Stimulated activated CD4-positive, alpha-beta T cell treated with anti-CD3 and anti-CD28 coated beads, Interleukin-4, amount 100 ng/mL, for 1 hour (primary cell): ENCODE data around the gene MBD2.
"Not testable (repeated sequence)": the region's sequence is repeated elsewhere in the genome, so short reads cannot be mapped to it uniquely, and the experiment has no call there.

Source experiments
- DNase-seq: peaks from one replicate; pipeline ENCODE4 v3.0.0-alpha.2; 2020

The MBD2 gene

DNA sequence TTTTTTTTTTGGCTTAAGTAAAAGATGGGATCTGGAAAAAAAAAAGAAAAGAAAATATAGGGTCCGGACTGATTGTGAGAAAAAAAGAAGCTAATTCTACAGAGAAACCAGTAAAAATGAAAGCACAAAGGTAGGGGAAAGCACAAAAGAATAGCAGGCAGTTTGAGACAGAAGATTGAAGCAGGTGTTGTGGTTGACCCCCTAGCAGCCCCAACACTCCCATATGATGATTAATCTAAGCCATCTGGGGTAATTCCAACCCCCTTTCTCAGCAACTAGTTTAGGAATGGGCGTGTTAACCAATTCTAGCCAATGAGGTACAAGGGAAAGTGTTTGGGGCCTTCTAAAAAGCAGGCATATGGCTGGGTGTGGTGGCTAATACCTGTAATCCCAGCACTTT lies 77.0 kb downstream of the MBD2 start:
- no peak for DNase-seq

DNA sequence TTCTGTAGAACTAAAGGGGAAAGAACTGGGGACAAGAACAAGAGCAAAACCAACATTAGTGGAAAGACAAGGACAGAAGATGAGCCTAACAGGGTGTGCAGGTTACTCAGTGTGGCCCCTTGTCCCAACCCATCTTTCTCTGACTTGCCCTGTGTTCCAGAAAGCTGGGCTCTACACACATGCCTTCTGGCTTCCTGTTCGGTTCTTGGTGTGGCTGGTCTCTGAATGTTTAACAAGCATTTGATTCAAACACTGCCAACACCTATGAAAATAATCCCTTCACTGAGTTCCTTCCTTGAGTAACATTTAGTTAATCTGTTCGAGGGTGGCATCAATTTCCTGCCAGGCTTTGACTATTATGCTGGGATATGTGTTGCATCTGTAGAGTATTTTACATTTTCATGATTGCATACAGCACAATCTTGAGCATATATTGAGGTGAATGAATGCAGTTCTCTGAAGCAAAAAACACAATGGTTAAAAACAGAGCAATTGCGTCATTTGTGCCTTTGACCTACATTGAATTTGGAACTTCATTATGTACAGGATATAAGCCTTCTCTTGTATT lies 83.3 kb downstream of the MBD2 start:
- no peak for DNase-seq

DNA sequence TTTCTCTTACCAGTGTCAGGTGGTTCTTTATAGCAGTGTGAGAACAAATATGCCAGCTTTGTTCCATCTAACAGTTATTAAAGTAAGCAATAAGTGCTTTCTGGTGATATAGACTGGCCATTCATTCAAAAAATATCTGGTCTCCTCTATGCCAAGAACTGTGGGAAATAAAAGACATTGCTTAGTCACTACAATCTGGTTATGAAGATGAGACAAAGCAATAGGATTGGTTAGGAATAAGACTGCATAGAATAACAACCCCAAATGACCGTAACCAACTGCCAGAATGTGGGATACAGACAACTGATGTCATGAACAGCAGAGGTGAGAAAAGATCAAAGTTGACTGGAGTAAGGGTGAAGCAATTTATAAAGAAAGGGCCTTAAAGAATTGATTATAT lies 83.8 kb downstream of the MBD2 start:
- DNase-seq, result no peak

DNA sequence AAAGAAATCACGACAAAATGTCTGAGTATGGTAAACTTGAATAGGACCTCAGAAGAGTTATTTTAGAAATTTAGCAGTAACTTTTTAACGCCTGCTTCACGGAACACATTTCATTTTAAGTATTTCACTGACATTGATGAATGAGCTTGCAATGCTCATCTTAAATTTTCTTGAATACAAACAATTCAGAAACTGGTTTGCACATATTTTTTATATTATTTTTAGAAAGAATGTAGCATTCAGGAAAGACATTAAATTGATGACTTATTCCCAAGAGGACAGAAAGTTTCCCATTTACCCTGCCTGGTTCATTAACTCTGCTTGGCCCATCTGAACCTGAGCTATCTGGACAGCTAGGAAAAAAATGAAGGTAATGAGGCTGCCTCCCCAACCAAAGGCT lies 89.3 kb downstream of the MBD2 start:
- no peak for DNase-seq

DNA sequence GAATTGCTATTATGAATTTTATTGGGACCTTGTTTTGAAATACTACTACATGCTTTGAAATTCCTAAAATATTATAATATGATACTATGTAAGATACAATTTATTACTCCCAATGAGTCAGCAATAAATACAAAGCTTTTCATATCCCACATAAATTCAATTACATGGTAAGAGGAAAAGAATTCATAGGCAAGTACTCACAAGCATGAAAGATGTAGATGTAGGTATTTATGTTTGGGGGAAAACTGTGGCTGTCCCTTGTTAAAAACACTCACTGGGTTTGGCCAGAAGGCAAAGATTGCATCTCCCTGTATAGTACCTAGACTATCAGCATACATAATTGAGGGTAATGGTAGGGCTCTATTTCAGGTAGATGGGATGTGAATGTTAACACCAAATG lies 90.4 kb downstream of the MBD2 start:
- no peak for DNase-seq

DNA sequence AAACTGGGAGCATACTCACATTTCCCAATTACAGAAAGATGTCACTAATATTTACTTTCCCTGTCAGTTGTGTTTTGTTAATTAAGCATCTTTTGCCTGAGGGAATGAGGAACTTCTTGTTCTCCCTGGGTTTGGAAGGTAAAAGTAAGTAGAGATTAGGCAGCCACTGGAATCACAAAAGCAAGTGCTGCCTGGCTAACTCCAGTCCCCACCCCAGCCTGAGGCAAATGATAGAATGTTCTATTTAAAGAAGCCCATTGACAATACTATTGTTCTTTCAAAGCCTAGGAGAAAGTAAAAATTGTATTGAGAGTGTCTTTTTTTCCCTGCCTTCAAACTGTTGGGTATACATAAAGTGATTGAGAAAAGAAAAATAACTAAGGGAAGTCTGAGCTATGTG lies 93.8 kb downstream of the MBD2 start:
- no peak for DNase-seq

DNA sequence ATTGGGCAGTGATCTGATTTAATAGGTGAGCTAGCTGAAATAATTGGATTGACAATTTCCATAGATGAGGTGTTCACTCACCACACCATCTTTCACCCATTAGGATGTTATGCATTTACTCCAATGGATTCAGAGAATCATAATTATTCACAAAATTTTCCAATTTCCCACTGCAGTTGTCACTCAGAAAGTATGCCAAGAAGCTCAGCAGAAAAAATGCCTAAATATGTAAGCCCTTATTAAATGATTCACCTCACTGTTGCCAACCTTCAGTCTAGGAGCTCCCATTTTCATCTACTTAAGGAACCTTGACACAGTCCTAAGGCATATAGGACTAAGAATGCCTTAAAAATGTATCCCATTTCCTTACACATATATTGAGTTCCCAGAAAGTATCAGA lies 94.3 kb downstream of the MBD2 start:
- DNase-seq, result no peak

DNA sequence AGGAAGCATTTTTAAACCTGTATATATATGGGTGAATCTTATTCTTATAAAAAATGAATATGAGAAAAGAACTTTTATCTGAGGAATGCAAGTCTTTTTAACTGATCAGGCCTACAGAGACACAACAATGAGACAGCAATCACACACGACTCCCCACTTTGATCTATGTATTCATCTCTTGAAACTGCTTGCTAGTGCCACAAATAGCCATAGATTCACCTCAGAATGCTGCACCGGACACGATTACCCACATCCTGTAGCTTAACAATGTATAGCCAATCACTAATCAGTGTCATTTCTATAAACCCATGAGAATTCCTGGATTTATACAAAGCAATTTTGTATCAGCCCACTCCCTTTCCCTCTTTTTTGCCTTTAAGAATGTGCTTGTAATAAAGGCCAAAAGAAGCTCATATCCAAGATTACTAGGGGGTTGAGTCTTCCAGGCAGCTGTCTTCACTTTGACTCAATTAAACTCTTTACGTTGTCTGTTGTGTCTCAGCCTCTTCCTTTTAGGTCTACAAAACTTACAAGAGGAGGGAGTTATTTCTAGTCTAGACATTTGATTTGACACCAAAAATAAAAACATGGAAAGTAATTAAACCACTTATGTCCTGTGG lies 94.9 kb downstream of the MBD2 start:
- no peak for DNase-seq

DNA sequence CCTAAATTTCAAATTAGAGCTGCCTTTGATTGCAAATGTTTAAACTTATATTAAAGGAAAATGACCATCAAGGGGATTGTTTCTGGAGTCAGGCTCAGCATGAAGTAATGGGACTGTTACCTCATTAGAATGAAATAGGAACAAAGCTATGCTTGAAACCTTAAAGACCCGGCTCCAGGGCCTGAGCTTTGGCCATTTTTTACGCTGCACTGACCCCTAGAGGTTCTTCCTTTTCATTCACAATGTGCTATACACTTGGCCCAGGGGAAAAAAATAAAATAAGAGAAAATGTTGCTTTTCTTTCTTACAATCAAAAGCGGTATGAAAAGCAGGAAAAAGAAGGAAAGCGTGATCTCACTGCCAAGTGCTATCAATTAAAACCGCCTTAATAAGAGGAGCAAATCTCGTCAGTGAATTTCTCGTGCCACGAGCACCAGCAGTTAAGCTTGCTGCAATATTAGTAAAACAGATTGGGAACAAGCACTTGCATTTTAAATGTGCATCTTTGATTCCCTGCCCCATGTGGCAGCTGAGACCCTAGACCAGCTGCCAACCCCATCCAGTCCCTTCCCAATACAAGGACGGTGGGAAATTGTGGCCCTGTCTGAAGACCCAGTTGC lies 96.6 kb downstream of the MBD2 start:
- DNase-seq, result no peak

DNA sequence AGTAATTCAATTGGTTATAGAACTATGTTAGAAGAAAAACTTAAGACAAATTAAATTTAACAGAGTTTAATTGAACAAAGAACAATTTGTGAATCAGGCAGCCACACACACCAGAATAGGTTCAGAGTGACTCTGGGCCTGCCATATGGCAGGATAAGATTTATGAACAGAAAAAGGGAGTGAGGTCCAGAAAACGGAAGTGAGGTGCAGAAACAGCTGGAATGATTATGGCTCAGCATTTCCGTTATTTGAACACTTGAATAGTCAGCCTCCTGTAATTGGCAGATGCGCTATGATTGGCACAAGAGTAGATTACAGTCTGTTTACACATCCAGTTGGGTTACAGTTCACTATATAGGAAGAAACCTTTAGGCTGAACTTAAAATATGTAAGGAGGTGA lies 99.0 kb downstream of the MBD2 start:
- DNase-seq, result no peak

DNA sequence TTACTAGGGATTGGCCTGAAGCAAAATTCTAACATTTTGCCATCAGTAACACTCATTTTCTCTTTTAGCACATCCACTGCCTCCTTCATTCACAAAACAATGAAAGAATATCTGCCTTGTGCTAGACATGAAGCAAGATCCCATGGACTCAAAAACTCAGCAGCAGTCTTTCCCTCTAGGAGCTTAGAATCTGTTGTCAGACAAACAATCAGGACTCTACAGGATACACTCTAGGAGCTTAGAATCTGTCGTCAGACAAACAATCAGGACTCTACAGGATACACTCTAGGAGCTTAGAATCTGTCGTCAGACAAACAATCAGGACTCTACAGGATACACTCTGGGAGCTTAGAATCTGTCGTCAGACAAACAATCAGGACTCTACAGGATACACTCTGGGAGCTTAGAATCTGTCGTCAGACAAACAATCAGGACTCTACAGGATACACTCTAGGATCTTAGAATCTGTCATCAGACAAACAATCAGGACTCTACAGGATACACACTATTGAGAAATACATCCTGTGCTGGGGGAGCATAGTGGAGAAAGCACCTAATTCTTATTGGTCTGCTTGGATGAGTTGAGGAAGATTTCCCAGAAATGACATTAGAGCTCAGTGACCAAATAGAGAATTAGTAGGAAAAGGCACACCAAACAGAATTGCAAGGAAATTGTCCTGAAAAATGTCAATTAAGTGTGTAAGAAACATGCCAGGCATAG lies 100.6 kb downstream of the MBD2 start:
- DNase-seq, result not testable (repeated sequence)

DNA sequence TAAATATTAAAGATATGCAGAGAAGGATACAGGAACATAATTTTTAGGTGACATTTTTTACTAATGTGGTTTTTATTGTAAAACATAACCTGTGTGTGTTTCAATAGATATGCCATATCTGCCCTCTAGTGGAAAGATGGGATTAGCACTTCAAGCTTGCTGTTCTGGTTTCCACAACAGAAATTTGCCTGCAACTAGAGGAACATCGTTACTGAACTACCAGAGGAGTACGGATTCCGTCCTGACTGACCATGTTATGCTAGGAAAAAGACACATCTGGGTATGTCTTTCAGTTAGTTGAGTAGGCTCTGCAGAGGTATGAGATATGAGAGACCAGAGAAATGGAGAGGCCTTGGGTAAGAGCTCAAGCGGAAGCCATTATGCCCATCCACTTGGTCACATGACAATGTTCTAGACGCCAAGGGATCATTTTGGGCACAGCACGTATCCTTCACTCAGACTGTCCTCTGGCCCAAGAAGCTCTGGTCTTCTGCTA lies 104.9 kb downstream of the MBD2 start:
- no peak for DNase-seq

DNA sequence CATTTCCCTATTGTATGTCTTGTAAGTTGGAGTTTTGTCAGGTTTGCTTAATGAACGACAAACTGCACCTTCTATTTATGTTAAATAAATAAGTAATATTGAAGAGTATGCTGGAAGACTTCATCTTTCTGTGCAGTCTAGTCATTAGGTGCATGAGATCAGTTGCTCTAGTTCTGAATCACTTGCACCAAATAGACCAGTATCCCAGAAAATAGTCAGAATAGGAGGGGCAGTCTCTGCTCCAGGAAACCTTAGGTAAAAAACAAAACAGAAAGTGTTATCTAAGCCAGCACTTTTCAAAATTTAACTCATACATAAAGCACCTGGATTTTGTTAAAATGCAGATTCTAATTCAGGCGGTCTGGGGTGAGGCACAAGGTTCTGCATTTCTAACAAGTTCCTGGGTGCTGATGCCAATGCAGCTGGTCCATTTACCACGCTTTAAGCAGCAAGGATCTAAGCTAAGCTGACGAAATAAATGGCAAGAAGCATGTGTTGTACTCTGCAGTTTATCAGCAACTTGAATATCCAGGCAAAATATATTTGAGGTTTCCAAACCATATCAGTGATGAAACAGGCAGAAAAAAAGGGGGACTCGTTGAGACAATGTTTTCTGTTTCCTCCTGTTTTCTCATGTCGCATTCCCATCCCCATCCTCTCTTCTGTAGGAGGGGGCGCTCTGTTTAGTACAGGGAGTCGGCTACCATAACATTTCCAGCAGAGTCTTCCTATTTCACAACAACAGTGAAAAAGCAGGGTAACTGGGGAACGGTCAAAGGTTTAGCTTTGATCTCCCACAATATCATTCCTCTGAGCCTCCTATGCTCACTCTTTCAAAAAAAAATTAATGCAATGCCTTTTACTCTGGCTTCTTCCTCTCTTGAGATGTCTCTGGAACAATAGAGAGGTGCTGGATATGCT lies 106.4 kb downstream of the MBD2 start:
- no peak for DNase-seq

DNA sequence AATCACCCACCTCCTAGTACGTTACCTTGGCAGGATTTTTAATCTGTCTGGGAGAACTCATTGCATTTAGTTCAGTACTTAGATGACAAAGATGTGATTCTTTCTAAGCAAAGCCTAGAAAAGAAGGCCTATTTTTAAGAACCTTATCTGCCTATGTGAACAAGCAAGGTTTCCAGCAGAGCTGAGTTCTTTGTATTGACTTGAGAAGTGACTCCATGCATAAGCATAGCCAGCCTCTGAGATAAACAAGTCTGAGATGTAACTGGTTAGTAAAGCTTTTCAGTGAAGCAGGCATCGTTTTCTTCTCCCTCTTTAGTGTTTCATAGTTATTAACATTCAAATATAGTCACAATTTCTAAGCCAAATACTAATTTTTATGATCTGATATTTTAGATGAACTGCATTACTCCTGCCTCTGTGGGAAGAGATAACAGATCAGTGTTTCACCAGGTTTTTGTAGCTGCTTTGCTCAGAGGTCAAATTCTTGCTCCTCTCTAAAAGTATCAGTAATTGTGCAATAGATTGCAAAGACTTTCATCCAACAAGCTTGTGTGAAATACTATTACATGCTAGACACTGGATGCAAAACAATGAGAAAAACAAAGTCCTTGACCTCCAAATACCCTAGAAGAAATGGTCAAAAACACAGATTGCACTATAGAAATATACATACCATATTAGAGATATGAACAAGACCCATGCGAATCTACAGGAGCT lies 107.8 kb downstream of the MBD2 start:
- no peak for DNase-seq

DNA sequence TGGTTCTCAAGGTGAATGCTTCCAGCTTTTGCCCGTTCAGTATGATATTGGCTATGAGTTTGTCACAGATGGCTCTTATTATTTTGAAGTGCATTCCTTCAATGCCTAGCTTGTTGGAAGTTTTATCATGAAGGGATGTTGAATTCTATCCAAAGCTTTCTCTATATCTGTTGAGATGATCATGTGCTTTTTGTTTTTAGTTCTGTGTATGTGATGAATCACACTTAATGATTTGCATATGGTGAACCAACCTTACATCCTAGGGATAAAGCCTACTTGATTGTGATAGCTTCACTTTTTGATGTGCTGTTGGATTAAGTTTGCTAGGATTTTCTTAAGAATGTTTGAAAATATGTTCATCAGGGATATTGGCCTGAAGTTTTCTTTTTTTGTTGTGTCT lies 112.1 kb downstream of the MBD2 start:
- DNase-seq, result no peak

DNA sequence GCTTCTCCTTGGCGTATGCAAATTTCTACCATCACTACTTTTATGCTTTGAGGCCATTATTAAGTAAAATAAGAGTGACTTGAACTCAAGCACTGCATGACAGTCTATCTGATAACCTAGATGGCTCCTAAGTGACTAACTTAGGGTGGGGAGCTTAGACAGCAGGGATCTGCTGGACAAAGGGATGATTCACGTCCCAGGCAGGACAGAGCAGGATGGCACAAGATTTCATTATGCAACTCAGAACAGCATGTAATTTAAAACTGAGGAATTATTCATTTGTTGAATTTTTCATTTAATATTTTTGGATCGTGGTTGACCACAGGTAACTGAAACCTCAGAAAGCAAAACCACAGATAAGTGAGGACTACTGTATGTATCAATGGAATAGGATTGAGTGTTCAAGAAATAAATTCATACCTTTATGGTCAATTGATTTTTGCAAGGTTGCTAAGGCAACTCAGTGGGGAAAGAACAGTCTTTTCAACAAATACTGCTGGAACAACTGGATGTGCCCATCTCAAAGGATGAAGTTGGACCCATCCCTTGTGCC lies 115.3 kb downstream of the MBD2 start:
- no peak for DNase-seq

DNA sequence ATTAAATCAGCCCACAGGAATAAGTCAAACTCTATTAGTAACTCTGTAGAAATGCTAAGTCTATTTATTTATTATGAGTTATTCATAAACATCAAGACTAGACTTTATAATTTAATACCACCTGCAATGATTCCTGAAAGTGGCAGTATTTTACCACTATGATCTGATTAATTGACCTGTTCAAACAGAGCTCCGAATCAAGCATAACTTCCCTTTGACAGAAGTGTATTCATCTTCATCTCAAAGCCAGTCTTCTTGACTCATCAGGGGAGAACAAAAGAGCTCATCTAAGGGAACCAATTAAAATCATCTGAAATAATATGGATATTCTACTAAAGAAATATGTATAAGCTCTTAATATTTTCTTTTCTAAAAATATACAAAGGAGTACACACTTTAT lies 122.3 kb downstream of the MBD2 start:
- DNase-seq, result no peak
